NCI-H345 (cell line): ENCODE data around the gene FAM174B.
"Not testable (repeated sequence)": the region's sequence is repeated elsewhere in the genome, so short reads cannot be mapped to it uniquely, and the experiment has no call there.

Experiments used
- DNase-seq: peaks from one replicate; lab custom pipeline; 2025; lab: John Stamatoyannopoulos, UW

Gene FAM174B

GRCh38 chr15:92617549-92618520 is 37.7 kb downstream of the FAM174B start:
- DNase-seq = peak; percentile 84

GRCh38 chr15:92616621-92617548 is 38.7 kb downstream of the FAM174B start:
- peak; percentile 84 for DNase-seq

- DNase-seq = peak; percentile 33
Observed at GRCh38 chr15:92614791-92615785, 40.5 kb downstream of the FAM174B start.

GRCh38 chr15:92614301-92614700 is 41.3 kb downstream of the FAM174B start:
- DNase-seq = no peak

GRCh38 chr15:92613841-92614240 is 41.7 kb downstream of the FAM174B start:
- DNase-seq = no peak

- no peak for DNase-seq
Observed at GRCh38 chr15:92612891-92613290, 42.7 kb downstream of the FAM174B start.

GRCh38 chr15:92611995-92612745 is 43.4 kb downstream of the FAM174B start:
- DNase-seq = no peak

GRCh38 chr15:92611150-92611549 is 44.4 kb downstream of the FAM174B start:
- DNase-seq = no peak

GRCh38 chr15:92610101-92610520 is 45.5 kb downstream of the FAM174B start:
- no peak for DNase-seq

- DNase-seq = no peak
Observed at GRCh38 chr15:92608866-92609700, 46.5 kb downstream of the FAM174B start.

GRCh38 chr15:92606836-92607150 is 48.8 kb downstream of the FAM174B start:
- not testable (repeated sequence) for DNase-seq

- DNase-seq = peak; percentile 30
Observed at GRCh38 chr15:92606126-92606835, 49.3 kb downstream of the FAM174B start.

- DNase-seq = no peak
Observed at GRCh38 chr15:92605225-92605944, 50.2 kb downstream of the FAM174B start.

- DNase-seq = no peak
Observed at GRCh38 chr15:92603743-92604470, 51.7 kb downstream of the FAM174B start.

GRCh38 chr15:92603278-92603677 is 52.3 kb downstream of the FAM174B start:
- no peak for DNase-seq

- no peak for DNase-seq
Observed at GRCh38 chr15:92602267-92602593, 53.3 kb downstream of the FAM174B start.

- DNase-seq = no peak
Observed at GRCh38 chr15:92601592-92602266, 53.8 kb downstream of the FAM174B start.
